PC-9 (cell line): ENCODE results near the gene SPTSSA. TPM values are rescaled to one million over a fixed set of nuclear protein-coding genes. Genes with fewer than 3 reads are reported as not detected.
A peak's percentile ranks its signal among the peaks of the same experiment; 100 is the strongest.

ENCODE experiments used
- BruUV-seq: library from RNA; stranded (reverse); fragments of 400-500 nt; replicated peaks from 2 replicates; lab custom pipeline; 2021; lab: Mats Ljungman, UMichigan
- CTCF ChIA-PET: fragments of 300-600 bp; sonication (Branson Sonifier 250); formaldehyde crosslinking; loops from one replicate; lab custom pipeline; 2022; ENCODE audit warnings: antibody characterized with exemption; lab: Charles Lee
- POLR2A ChIA-PET: fragments of 300-600 bp; sonication (Branson Sonifier 250); formaldehyde crosslinking; loops from one replicate; lab custom pipeline; 2022; ENCODE audit warnings: antibody characterized with exemption; ENCODE audit not compliant: unreplicated experiment; lab: Charles Lee
- DNase-seq, 2 experiments: peaks; one replicate each; pipeline versions ENCODE4 v3.0.0 to v3.0.0-alpha.2; 2015 to 2022; ENCODE audit warnings: mixed read lengths in 1 of 2
- H2AFZ ChIP-seq: fragments of 200-600 bp; sonication (generic); 2 replicates; pipeline ENCODE4 v1.8.1; 2017; ENCODE audit warnings: antibody characterized with exemption
- H3F3A ChIP-seq: fragments of 200-600 bp; sonication (generic); 2 replicates; pipeline ENCODE4 v1.8.1; 2017; ENCODE audit warnings: antibody characterized with exemption, mild to moderate bottlenecking, low read depth; ENCODE audit not compliant: insufficient read depth
- H3K27ac ChIP-seq: fragments of 200-600 bp; sonication (generic); 2 replicates; pipeline ENCODE4 v1.6.1; 2016; ENCODE audit warnings: mixed run types
- H3K27me3 ChIP-seq: fragments of 200-600 bp; sonication (generic); 2 replicates; pipeline ENCODE4 v1.6.1; 2016; ENCODE audit warnings: low read depth, mixed run types; ENCODE audit not compliant: insufficient read depth
- H3K36me3 ChIP-seq: fragments of 200-600 bp; sonication (generic); 2 replicates; pipeline ENCODE4 v1.6.1; 2016; ENCODE audit warnings: low read depth, mixed run types
- H3K4me1 ChIP-seq: fragments of 200-600 bp; sonication (generic); replicated peaks from 2 replicates; pipeline ENCODE4 v1.6.1; 2016; ENCODE audit warnings: mixed run types; ENCODE audit not compliant: insufficient read depth
- H3K4me2 ChIP-seq: fragments of 200-600 bp; sonication (generic); 2 replicates; pipeline ENCODE4 v1.6.1; 2017; ENCODE audit warnings: mixed run types
- H3K4me3 ChIP-seq: fragments of 200-600 bp; sonication (generic); 2 replicates; pipeline ENCODE4 v1.6.1; 2016; ENCODE audit warnings: mixed run types
- H3K79me2 ChIP-seq: fragments of 200-600 bp; sonication (generic); 2 replicates; pipeline ENCODE4 v1.6.1; 2017; ENCODE audit warnings: low read depth, mixed run types
- H3K9me2 ChIP-seq: fragments of 200-600 bp; sonication (generic); 2 replicates; pipeline ENCODE4 v1.8.1; 2017; ENCODE audit warnings: mild to moderate bottlenecking; ENCODE audit not compliant: insufficient read depth
- H3K9me3 ChIP-seq: fragments of 200-600 bp; sonication (generic); 2 replicates; pipeline ENCODE4 v1.8.1; 2016; ENCODE audit warnings: low read depth; ENCODE audit not compliant: insufficient read depth
- H4K20me1 ChIP-seq: fragments of 200-600 bp; sonication (generic); 2 replicates; pipeline ENCODE4 v1.8.1; 2017; ENCODE audit not compliant: insufficient read depth
- EZH2 ChIP-seq: fragments of 200-600 bp; sonication (generic); IDR thresholded peaks from 2 replicates; pipeline ENCODE4 v1.8.0; 2017; ENCODE audit warnings: antibody characterized with exemption, low read depth
- intact Hi-C: fragments of 100-400 bp; cut with micrococcal nuclease; formaldehyde crosslinking; loops from one replicate; pipeline ENCODE4 v1.10.0; 2022; ENCODE audit not compliant: unreplicated experiment
- total RNA-seq: library from RNA; stranded (reverse); gene quantifications from 2 replicates; pipeline ENCODE4 v1.2.3, GENCODE V29; 2021
- TF ChIP-seq, protein P1 (sequence below): fragments of 200-600 bp; sonication (generic); conservative IDR thresholded peaks from 2 replicates; pipeline ENCODE4 v1.6.1; 2017; ENCODE audit warnings: mixed run types, antibody characterized with exemption, mild to moderate bottlenecking, moderate library complexity

The SPTSSA gene
- total RNA-seq, 1 experiment from 2014 or later, result 21.6 TPM

DNA sequence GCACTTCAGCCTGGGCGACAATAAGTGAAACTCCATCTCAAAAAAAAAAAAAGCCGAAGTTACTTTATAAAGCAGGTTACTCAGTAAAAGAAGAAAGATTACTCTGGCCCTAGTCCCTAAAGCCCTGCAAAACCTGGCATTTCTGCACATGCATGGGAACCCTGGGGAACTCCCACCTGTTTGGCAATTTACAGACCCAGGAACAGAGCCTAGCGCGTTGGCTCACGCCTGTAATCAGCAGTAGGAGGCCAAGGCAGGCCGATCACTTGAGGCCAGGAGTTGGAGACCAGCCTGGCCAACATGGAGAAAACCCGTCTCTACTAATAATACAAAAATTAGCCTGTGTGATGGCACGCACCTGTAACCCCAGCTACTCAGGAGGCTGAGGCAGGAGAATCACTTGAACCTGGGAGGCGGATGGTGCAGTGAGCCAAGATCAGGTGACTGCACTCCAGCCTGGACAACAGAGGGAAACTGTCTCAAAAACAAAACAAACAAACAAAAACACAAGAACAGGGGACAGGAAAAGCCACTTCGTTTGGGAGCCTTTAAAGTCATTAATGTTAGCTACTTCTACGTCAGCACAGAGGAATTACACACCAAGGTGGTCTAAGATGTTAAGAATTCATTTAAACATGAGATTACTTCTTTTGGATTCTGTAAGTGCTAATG, 34.1 kb upstream of the SPTSSA start:
- Histone ChIP-seq H3K27ac (peak overlapping the region; percentile 85), H3K4me2 (peak overlapping the region; percentile 71), H3F3A (peaks cover 20% of the 10 kb centered on the region), H3K4me3 (no peak overlapping the region; the same call in 1 of the 2 replicates), H3K79me2 (no peaks in the 10 kb centered on the region), H3K9me3 (no peaks in the 10 kb centered on the region), H2AFZ (no peak overlapping the region), H3K36me3 (no peaks in the 10 kb centered on the region), H3K4me1 (peaks cover 37% of the 10 kb centered on the region), H3K9me2 (no peaks in the 10 kb centered on the region), H3K27me3 (no peaks in the 10 kb centered on the region), H4K20me1 (no peaks in the 10 kb centered on the region)
- ChIA-PET POLR2A (interaction anchor here (0.8 kb wide), 1 partner anchor 70 kb away, joined by 9 read pairs; no protein-coding TSS in a partner anchor), CTCF (interaction anchor here (0.7 to 1.3 kb wide), 2 partner anchors 70 to 164 kb away, joined by 4 to 7 read pairs; no protein-coding TSS in a partner anchor)
- intact Hi-C loops, result loop anchor here (2.0 to 5.0 kb wide), 2 partner anchors 35 to 69 kb away; no protein-coding TSS in a partner anchor
- TF ChIP-seq, protein P1, sequence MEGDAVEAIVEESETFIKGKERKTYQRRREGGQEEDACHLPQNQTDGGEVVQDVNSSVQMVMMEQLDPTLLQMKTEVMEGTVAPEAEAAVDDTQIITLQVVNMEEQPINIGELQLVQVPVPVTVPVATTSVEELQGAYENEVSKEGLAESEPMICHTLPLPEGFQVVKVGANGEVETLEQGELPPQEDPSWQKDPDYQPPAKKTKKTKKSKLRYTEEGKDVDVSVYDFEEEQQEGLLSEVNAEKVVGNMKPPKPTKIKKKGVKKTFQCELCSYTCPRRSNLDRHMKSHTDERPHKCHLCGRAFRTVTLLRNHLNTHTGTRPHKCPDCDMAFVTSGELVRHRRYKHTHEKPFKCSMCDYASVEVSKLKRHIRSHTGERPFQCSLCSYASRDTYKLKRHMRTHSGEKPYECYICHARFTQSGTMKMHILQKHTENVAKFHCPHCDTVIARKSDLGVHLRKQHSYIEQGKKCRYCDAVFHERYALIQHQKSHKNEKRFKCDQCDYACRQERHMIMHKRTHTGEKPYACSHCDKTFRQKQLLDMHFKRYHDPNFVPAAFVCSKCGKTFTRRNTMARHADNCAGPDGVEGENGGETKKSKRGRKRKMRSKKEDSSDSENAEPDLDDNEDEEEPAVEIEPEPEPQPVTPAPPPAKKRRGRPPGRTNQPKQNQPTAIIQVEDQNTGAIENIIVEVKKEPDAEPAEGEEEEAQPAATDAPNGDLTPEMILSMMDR, result no peak
- no peak for TF ChIP-seq EZH2
- DNase-seq, result no peak
- no TSS peak for BruUV-seq

DNA sequence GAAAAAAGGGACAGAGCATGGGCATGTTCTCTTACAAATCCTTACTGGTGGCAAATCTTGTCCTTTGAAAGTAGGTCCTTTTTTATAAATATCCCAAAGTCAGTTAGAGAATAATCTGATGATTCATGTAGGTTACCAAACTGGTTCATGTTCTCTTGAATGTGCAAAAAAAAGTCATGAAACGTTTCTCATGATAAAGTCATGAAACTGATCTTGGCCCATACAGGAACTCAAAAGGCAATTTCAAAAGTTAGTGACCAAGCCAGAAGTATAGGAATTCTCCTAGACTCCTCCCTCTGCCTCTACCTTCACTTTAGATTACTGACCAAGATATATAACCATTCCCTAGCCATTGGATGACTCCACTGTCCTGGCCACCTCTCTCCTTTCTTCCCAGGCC, 27.3 kb upstream of the SPTSSA start:
- H3K27me3 ChIP-seq, result no peaks in the 10 kb centered on the region
- H3K27ac ChIP-seq, result 0 out of 2 replicates have a peak overlapping the region, but pooled peaks have one; percentile 16
- peaks cover 9% of the 10 kb centered on the region; the same call in 1 of the 2 replicates for H3F3A ChIP-seq
- H3K36me3 ChIP-seq, result no peaks in the 10 kb centered on the region
- H3K4me2 ChIP-seq, result no peak overlapping the region
- H4K20me1 ChIP-seq, result no peaks in the 10 kb centered on the region
- no peaks in the 10 kb centered on the region for H3K9me3 ChIP-seq
- intact Hi-C loops, result no loop called here
- H3K79me2 ChIP-seq, result no peaks in the 10 kb centered on the region
- peak in 1 of 2 experiments; percentile 65 for DNase-seq
- H3K4me1 ChIP-seq, result peaks cover 19% of the 10 kb centered on the region
- BruUV-seq, result no TSS peak
- H3K4me3 ChIP-seq, result no peak overlapping the region
- no peak for TF ChIP-seq EZH2
- TF ChIP-seq, protein P1, result no peak
- ChIA-PET CTCF (no interaction called here), POLR2A (no interaction called here)
- no peak overlapping the region for H2AFZ ChIP-seq
- H3K9me2 ChIP-seq, result no peaks in the 10 kb centered on the region

- Histone ChIP-seq H4K20me1 (no peaks in the 10 kb centered on the region), H3K27me3 (no peaks in the 10 kb centered on the region), H3F3A (peaks cover 9% of the 10 kb centered on the region; the same call in 1 of the 2 replicates), H3K4me3 (no peak overlapping the region), H3K79me2 (no peaks in the 10 kb centered on the region), H3K4me2 (no peak overlapping the region), H3K9me2 (no peaks in the 10 kb centered on the region), H3K4me1 (peaks cover 15% of the 10 kb centered on the region), H3K9me3 (no peaks in the 10 kb centered on the region), H3K36me3 (no peaks in the 10 kb centered on the region), H2AFZ (no peak overlapping the region), H3K27ac (no peak overlapping the region)
- DNase-seq, result no peak
- intact Hi-C loops, result no loop called here
- ChIA-PET POLR2A (interaction anchor here (0.6 kb wide), 1 partner anchor 66 kb away, joined by 3 read pairs; no protein-coding TSS in a partner anchor), CTCF (no interaction called here)
- BruUV-seq, result no TSS peak
- TF ChIP-seq EZH2, result no peak
- TF ChIP-seq, protein P1, result no peak
These were observed 26.5 kb upstream of the SPTSSA start for GRCh38 chr14:34488528-34488927.
